Globus pallidus (tissue), 1 donor: ENCODE results near the gene PTPN22.

Experiments used
- DNase-seq: peaks from one replicate; pipeline ENCODE4 v3.0.0-alpha.2; 2015; ENCODE audit warnings: low spot score

Gene PTPN22

DNA sequence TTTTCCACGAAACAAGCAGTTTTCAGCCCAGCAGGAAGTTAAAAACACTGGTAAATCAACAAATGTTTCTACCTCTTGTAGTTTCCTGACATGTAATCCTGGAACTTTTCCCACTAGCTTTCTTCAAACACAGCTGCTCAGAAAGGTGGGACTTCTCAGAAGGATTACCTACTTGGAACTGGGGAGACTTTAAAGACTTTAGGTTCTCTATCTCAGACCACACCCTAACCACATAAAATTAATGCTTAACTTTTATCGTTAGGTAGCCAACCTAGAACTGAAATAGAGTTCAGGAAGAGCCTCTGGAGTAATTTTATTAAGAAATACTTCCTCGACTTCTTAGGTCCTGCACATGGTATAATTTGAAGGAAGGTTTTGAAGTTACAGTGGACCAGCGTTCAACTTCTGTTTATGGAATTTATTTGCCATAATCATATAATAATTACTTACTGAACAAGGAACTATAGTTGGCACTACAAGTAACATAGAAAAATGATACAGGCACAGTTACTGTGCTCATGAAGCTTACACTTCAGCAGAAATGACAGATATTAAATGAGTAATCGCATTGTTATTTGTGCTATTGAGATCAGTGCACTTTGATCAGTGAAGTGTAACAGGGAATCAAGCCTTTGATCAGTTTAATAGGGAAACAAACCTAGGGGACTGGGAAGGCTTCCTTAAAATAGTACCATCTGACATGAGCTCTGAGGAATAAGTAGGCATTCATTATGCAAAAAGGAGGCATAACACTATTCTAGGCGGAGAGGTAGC, 16.1 kb upstream of the PTPN22 start, which contains the start of gene BCL2L15:
Gene BCL2L15, minus strand, starts transcription at position 180 of the 774 bp plus-strand sequence. CDS start 206 bp downstream, outside the sequence.
- no peak for DNase-seq

- DNase-seq, result no peak
Measured at GRCh38 chr1:113886417-113887401, 15.2 kb upstream of the PTPN22 start.

GRCh38 chr1:113881661-113882060, 10.1 kb upstream of the PTPN22 start:
- DNase-seq, result no peak

- no peak for DNase-seq
Measured at GRCh38 chr1:113879739-113880038, 8.2 kb upstream of the PTPN22 start.

GRCh38 chr1:113876176-113876575, 4.7 kb upstream of the PTPN22 start:
- no peak for DNase-seq

DNA sequence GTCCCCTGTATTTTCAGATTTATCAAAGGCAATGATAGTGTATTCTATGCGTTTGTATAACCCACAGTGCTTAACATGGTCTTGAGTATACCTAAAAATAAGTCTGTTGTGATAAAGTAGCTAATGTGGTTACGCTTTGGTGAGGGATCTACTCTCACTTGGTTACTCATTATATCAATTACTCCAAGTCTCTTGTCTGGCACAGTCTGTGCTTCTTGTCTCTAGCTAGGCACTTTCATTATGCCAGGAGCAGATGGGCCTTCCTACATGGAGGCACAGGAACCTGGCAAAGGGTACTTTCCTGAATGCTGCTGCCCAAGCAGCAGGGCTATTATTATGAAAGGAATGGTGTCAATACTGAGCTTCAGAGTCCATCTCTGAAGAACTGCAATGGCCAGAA, 4.2 kb upstream of the PTPN22 start:
- DNase-seq, result no peak

GRCh38 chr1:113874012-113874879, 2.7 kb upstream of the PTPN22 start:
- no peak for DNase-seq

DNA sequence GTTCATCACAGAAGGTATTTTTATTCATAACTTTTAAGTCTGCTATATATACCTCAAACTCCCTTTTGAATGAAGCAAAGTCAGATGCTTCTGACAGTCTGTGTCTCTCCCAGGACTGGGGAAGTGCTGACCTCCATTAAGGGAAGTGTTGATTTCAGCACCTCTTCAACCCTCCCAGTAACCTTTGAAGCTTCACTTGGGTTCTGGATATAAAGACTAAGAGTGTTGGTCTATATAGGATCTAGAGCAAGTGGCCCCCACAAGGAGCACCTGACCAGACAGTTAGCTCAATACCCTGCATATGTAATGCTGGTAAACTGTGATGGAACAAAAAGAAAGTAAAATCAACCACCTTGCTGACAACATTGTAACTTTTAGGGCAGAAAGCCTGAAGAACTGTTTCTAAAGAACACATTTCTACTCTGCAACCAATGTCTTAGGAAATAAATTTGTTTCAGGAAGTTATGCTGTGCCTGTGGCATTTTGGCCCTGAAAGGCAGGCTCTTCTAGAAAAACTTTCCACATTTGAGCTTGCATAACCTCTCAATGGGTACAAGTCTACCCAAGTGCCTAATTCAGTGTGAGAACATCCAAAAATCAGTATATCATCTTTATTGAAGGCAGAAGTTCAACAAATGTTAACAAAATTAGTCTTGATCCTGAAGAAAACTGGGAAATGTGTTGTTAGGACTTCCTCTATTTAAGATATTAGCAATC, 865 bp upstream of the PTPN22 start:
- DNase-seq, result no peak

DNA sequence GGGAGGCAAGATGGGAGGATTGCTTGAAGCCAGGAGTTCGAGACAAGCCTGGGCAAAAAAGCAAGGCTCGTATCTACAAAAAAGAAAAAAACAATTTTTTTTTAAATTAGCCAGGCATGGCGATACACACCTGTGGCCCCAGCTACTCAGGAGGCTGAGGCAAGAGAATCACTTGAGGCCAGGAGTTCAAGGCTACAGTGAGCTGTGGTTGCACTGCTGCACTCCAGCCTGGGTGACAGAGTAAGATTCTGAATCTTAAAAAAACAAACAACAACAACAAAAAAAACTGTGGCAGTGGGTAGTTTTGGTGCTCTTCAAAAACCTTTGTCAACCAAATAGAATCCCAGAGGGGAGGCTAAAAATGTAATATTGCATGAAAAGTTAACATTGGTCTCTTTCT, 734 bp downstream of the PTPN22 start:
- no peak for DNase-seq

GRCh38 chr1:113868387-113869083, 3.0 kb downstream of the PTPN22 start:
- no peak for DNase-seq

- no peak for DNase-seq
Measured at GRCh38 chr1:113861641-113862040, 9.9 kb downstream of the PTPN22 start.

DNA sequence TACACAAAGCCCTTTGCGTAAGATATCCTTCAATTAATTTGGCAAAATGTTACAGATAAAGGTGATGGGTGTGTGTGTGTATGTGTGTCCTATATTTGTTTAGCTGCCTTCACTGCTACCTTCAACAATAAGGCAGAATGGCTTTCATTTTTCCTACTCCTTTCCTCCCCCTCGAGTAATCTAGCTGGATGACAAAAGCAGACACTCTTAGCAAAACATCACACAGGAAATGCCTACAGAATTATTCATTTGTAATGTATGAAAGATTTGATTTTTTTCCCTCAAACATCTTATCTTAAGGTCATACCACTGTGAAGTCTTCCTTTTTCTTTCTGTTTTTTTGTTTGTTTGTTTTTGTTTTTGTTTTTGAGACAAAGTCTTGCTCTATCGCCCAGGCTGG, 10.6 kb downstream of the PTPN22 start:
- DNase-seq, result no peak

DNA sequence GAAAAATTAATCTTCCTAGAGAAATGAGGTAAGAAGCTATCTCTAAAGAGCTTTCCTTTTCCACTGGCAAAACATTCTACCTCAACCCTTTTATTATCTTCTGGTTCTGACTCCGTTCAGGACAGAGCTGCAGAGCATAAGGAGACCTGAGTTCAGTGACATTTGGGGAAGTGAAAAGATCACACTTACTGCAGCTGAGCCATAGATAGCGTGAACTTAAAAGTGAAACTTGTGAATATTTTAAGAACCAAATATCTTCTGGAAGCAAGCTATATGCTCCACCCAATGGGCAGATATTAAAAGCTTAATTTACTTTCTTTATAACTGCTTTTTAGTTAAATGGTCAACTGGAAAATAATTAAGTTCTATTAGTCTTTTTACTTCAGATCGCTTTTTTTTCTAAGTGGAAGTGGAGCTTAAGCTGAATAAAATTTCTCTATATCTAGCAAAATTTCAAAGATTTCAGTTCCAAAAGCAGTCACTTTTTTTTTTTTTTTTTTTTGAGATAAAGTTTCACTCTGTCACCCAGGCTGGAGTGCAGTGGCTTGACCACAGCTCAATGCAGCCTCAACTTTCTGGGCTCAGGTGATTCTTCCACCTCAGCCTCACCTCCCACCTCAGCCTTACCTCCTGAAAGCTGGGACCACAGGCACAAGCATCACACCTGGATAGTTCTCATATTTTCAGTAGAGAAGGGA, 11.9 kb downstream of the PTPN22 start:
- peak; percentile 29 for DNase-seq

DNA sequence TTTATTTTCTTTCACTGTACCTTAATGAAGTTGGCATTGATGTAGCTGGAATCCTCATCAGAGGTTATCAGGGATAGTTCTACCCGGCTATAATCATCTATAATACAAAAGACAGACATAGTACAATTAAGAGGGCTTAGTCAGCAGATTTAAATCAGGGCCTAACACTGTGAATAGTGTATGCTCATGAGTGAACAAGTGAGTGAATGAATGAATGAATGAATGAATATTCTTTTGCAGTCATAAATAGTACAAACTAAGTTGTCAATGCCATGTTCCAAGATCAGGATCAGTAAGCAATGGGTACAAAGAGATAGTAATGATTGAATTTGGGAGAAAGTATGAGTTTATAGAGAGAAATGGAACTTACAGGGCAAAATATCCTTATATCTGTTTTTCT, 12.5 kb downstream of the PTPN22 start:
- no peak for DNase-seq

DNA sequence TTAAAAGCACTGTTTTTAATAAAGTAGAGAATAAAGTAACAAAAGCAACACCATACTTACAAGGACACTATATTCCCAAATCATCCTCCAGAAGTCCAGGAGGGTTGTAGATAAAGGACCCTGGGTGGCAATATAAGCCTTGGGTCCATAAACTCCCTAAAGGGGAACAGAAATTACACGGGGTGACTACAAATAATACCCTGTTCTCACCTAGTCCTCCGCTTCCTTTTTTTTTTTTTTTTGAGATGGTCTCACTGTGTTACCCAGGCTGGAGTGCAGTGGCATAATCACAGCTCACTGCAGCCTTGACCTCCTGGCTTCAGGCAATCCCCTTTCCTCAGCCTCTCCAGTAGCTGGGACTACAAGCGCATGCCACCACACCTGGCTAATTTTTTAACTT, 13.1 kb downstream of the PTPN22 start:
- no peak for DNase-seq

- no peak for DNase-seq
Measured at GRCh38 chr1:113857776-113858175, 13.7 kb downstream of the PTPN22 start.

- DNase-seq, result no peak
Measured at GRCh38 chr1:113856401-113856790, 15.1 kb downstream of the PTPN22 start.

GRCh38 chr1:113855630-113856400, 15.7 kb downstream of the PTPN22 start:
- DNase-seq, result no peak

DNA sequence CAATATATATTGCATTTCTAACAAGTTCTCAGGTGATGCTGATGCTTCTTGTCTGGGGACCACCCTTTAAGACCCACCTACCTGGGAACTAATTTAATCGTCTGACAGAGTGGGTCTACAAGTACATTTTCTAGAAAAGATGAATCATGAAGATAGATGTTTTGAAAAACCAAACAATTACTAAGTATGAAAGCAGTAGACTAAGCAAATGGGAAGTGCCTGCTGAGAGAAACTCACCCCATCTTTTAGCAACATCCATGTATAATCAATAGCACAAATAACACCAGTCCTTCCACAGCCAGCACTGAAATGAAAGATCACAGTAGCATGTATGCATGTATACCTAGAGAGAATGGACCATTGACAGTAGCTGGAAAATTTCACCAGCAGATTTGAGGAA, 17.3 kb downstream of the PTPN22 start:
- no peak for DNase-seq
